HL-60/S4 (cell line): ENCODE results near the gene POLR3E.

ENCODE experiments used
- in situ Hi-C: fragments of 300-500 bp; cut with MboI; formaldehyde crosslinking; loops from 2 replicates; pipeline ENCODE4 v1.14.3; 2022; ENCODE audit warnings: low sequenced_read_pairs

The POLR3E gene, protein sequence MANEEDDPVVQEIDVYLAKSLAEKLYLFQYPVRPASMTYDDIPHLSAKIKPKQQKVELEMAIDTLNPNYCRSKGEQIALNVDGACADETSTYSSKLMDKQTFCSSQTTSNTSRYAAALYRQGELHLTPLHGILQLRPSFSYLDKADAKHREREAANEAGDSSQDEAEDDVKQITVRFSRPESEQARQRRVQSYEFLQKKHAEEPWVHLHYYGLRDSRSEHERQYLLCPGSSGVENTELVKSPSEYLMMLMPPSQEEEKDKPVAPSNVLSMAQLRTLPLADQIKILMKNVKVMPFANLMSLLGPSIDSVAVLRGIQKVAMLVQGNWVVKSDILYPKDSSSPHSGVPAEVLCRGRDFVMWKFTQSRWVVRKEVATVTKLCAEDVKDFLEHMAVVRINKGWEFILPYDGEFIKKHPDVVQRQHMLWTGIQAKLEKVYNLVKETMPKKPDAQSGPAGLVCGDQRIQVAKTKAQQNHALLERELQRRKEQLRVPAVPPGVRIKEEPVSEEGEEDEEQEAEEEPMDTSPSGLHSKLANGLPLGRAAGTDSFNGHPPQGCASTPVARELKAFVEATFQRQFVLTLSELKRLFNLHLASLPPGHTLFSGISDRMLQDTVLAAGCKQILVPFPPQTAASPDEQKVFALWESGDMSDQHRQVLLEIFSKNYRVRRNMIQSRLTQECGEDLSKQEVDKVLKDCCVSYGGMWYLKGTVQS

DNA sequence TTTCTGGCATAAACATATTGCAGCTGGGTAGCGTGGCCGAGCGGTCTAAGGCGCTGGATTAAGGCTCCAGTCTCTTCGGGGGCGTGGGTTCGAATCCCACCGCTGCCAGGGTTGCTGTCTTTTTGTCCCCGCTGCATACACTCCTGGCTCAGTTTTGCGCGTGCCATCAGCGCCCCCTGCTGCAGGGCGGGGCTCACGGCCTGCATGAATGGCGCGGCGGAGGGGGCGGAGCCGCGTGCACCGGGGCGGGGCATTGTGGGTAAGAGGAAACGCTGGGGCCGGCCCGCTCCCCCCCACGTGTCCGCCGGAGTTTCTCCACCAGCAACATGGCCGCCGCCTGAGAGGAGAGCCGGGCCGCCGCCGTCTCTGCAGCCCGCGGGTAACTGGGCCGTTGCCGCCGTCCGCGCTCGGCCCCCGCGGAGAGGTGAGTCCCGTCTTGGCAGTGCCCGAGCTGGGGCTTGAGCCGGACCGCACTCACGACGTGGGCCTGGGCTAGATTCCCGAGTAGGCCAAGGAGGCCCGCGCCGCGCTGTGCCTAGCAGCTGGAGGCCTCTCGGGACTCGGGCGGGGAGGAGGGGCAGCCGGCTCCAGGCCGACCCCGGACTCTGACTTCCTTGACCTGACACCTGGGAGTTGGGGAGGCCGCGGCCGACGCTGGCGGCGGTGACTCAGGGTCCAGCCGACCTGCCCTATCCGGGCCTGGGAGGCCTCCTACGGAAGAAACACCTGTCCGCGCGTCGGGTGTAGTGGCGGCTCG, at the start of gene POLR3E:
Gene POLR3E (plus strand): TSS at position 296 of the 757 bp plus-strand sequence. CDS start 5,560 bp downstream, outside the sequence.
- in situ Hi-C loops, result loop anchor here (5.0 to 10.0 kb wide), 2 partner anchors 95 to 292 kb away; partner anchors contain the start of genes MOSMO and PDZD9

DNA sequence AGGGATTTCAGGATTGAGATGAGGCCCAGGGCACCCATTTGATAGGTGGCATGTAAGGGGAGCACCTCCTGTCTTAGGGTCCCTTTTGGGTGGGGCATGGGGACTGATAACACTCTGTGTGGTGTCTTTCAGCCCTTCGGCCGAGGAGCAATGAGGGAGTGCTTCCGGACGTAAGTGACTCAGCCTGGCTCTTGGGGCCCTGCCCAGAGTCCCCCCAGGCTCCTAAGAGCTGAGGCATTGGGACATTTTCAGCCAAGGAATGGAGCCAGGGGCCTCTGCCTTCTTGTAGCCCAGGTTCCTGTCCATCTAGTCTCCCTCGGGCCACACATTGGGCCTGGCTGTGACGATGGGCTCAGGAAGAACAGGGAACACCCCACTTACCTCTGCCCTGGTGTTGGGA, 46.7 kb upstream of the POLR3E start:
- in situ Hi-C loops, result no loop called here

DNA sequence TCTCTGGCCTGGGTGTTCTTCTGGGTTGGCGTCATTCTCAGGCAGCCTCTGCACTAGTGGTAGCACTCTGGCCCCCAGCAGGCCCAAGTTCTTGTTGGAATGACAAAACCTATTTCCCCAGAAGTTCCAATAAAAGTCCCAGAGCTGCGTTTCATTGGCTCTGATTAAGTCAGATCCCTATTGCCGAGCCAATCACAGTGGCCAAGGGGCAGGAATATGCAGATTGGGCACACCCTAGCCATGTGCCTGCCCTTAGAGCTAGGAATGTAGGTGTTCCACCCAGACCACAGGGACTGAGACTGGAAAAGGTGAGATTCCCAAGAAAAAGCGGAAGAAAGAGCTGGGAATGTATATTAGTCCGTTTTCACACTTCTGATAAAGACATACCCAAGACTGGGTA, 44.9 kb upstream of the POLR3E start:
- in situ Hi-C loops, result no loop called here

DNA sequence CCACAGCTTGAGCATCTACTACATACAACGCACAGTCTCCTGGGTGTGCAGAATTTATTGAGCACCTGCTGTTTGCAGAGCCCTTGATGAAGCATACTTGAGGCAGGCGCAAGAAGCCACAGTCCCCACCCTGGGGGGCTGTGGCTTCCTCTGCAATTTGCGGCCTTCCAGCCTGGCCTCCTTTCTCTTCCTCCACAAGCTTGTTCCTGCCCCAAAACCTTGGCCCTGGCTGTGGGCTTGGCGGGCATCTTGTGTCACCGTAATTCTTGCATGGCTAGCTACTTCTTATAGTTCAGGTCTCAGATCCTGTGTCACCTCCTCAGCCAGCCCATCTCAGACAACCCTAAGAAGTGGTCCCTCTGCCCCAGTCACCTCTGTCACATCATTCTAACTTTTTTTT, 43.9 kb upstream of the POLR3E start:
- in situ Hi-C loops, result no loop called here

DNA sequence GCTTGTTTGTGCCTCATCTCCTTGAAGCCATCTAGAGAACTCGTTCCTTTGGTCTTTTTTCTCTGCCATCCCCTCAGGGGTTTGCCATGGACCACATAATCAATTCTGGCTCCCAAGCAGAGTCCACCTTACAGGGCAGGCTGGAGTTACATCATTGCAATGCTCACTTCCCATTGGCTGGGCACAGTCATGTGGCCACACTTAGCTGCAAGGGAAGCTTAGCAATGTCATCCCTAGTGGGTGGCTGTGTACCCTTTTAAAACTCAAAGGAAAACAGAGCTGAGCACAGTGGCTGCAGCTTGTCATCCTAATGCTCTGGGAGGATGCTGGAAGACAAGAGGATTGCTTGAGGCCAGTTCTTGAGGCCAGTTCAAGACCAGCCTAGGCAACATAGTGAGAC, 41.9 kb upstream of the POLR3E start:
- in situ Hi-C loops, result no loop called here

DNA sequence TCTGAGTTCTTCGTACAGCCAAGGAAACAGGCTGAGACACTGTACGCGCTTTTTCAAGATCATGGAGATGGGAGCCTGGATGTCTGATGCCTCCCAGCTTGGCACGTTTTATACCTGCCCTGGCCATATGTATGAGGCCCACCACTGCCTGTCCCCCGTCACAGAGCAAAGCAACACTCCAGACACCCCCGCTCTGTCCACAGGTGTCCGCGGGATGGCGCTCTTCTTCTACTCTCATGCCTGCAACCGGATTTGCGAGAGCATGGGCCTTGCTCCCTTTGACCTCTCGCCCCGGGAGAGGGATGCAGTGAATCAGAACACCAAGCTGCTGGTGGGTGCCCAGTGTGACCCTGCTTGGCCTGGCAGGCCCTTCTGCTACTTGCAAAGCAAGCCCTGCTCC, 39.8 kb upstream of the POLR3E start:
- in situ Hi-C loops, result no loop called here

DNA sequence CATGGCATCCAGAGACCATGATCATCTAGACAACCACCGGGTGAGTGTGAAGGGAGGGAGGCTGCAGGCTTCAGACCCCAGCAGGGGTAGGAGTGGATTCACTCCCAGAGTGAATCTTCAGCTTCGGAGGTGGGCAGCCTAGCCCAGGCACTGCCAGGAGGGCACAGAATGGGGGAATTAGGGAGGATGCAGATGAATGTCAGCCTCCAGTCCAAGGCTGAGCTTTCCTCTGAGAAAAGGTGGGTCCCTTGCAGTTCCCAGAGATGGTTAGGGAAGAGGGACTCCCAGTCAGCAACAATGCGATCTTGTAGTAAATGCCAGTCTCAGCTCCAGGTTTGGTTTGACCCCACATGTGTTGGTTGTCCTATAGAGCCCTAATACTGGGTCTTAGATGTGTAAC, 36.7 kb upstream of the POLR3E start:
- in situ Hi-C loops, result no loop called here

DNA sequence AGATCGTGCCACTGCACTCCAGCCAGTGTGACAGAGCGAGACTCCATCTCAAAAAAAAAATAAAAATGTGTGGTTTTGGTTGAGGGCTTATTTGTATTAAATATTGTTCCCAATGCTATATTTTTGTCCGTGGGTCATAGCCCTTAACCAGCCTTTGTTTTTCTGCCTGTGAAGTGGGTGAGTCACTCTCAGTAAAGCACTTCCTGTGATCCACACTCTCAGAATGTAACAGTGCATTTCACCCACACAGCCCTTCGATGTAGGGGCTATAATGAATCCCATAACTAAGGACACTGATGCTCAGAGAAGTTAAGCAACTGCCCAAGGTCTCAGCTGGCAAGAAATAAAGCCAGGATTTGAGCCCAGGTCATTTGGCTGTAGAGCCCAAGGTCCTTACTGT, 34.7 kb upstream of the POLR3E start:
- in situ Hi-C loops, result no loop called here

DNA sequence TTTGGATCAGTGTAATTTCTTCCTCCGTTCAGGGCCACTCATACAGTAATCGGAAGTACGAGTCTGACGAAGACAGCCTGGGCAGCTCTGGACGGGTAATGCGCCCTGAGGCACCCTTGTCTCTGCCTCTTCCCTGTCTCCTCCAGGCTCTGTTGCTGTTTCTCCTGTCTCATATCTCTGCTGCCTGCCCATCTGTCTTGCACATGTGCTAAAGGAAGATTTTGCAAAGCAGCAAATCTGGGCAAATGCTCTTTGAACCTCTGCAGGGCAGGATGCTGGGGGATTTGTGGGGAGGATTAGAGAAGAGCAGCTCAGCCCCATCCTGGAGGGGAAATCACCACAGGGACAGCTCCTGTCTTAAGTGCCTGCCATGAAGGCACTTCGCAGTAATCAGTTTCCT, 32.4 kb upstream of the POLR3E start:
- in situ Hi-C loops, result no loop called here

DNA sequence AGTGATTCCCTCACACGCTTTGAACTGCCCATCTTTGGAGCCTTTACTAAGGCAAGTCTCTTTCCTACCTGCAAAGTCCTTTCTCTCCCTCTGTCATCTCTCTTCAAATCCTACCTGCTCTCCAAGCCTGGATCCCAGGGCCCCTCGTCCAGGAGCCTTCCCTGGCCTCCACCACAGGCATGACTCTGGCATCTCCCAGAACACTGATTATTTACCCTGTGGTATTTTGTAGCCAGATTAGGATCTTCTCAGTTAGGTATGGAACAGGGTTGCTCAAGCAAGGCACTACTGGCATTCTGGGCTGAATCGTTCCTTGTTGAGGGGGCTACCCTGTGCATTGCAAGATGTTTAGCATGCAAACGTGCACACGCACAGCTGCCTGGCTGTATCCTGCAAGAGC, 31.9 kb upstream of the POLR3E start:
- in situ Hi-C loops, result no loop called here

DNA sequence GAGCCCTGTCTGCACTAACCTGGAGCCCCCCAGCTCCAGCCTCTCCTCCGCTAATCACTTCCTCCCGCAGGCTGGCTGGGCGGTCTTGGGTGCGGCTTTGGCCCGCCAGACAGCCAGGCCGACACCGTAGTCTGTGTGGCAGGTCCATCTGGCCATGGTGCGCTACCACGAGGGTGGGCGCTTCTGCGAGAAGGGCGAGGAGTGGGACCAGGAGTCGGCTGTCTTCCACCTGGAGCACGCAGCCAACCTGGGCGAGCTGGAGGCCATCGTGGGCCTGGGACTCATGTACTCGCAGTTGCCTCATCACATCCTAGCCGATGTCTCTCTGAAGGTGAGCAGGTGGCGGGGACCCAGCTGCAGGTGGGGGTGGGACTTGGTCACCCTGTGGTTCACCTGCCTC, 30.7 kb upstream of the POLR3E start:
- in situ Hi-C loops, result no loop called here

DNA sequence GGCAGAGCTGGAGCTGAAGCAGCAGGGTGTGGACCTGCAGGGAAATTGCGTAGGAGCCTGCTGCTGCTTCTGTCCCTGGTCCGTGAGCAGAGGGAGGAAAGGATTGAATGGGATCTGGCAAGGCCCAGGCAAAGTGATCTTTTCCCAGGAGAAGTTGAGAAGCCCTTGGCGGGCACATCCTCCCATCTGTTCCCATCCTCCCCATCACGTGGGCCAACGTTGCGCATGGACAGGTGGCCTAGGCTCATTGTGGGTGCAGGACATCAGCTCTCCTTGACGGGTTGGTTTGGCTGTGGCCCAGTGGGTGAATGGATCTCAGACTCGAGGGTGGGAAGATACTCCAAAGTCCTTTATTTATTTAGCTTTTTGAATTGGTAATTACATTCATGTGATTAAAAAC, 29.4 kb upstream of the POLR3E start:
- in situ Hi-C loops, result no loop called here

DNA sequence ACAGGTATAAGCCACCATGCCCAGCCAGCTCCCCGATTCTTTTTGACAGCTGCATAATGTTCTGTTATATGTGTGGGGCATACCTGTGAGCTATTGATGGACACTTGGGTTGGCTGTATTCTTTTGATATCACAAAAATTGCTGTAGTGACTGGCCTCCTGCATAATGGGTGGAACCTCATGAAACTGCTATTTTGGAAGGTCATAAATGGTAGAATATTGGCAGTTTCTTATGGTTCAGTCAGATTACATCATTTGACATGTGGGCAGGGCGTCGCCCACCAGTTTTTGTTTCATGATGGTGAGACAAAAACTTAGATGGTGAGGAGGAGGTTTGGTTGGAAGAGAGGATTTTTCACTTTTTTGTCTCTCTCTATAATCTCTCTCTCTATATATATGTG, 26.7 kb upstream of the POLR3E start:
- in situ Hi-C loops, result no loop called here

DNA sequence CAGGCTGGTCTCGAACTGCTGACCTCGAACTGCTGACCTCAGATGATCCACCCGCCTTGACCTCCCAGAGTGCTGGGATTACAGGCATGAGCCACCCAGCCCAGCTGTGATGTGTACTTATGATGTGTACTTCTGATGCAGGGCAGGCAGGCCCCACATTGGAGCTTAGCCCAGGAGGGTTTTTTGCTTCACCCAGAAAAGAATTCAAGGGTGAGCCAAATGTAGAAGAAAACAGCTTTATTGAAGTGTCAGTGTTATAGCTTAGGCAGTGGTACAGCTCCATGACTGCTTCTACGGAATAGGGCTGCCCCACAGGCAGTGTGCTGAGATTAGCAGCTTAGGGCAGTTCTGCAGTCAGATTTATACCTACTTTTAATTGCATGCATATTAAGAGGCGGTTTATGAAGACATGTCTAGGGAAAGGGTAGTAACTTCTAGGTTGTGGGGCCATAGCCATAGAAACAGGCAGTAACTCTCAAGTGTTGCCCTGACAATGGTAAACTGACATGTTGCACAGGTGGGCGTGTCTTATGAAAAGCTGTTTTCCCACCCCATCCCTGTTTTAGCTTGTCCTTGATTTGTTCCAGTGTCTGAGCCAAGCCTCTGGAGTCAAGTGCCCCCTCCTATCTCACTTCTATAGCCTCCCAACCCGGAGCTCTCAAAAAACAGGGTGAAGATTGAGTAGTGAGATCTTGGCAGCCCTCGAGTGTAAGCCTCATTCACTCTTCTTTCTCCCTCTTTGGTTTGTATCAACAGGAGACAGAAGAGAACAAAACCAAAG, 24.1 kb upstream of the POLR3E start:
- in situ Hi-C loops, result no loop called here

DNA sequence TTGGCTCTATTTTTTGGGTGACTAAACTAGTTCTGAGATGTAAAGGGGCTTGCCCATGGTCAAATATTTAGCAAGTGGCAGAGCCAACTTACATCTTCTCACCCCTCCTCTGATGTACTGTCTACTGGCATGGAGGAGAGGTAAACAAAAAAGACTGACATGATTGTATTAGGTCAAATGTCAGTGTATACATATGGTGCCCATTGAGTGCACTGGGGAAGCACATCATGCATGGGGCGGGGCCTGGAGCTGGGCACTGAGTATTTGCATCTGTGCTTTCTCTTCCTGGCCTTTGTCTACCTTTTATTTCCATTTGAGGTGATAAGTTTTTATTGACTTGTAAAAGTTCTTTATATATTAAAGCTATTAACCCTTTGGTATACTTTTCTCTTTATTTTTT, 22.3 kb upstream of the POLR3E start:
- in situ Hi-C loops, result no loop called here

DNA sequence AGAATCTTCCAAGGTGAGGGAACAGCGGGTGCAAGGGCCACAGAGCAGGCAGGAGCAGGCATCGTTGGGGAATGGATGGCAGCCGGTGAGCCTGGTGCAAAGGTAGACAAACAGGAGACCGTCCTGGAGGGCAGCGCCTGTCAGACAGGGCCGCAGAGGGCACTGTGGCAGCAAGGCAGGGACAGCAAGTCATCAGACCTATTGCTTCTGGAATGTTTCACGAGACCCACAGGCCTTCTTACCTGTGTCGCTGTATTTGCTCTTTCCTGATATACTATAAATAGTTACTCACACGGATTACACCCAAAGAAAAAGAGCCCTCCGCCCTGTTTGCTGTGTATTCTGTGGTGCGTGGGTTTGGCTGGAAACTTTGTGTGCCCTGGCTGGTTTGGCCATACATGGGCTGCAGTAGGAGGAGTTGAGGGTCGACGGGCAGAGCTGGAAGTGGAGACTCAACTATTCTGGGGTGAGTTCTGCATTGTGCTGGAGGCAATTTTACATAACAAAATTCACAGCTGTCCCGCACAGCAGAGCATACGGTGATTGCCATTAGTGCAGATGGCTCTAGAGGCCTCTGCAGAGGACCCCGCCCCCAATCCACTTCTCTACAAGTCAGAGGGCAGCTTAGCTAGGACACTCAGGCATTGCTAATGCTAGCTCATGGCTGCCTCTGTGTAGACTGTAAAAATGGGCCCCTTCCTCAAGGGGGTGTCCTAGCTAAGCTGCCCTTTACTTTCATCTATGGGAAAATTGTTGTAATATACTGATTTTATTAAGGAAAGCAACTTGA, 18.6 kb upstream of the POLR3E start:
- in situ Hi-C loops, result no loop called here

DNA sequence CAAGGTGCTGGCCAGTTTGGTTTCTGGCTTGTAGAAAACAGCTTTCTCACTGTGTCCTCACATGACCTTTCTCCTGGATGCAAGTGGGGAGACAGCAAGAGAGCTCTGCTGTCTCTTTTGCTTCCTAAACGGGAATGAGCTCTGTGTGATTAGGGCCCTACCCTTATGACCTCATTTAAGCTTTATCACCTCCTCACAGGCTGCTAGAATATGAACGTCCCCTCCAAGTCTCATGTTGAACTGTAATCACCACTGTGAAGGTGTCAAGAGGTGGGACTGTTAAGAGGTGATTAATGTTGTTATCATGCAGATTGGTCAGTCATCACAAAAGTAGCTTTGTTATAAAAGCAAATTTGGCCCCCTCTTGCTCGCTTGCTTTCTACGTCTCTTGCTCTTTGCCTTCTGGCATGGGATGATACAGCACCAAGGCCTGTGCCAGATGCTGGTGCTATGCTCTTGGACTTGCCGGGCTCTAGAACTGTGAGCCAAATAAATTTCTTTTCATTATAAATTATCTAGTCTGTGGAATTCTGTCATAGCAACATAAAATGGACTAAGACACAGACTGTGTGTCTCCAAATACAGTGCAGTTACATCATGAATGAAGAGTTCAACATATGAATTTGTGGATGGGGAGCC, 14.8 kb upstream of the POLR3E start:
- in situ Hi-C loops, result no loop called here

DNA sequence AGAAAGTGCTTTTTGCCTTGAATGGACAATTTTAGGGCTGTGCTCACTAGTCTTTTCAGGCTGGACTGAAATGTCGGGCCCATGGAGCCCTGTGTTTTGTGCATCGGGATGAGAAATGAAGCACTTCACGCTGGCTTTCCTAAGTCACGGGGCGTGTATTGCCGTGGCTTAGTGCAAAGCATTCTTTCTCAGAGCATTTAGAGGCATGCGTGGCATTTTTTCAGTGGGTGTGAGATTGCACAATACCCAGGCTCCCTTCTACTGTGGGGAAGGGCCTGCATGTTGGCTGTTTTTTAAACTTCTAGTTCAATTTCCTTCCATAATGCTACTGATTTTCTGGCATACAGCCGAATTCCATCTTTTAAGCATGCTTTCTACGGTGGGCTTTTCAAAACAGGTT, 12.6 kb upstream of the POLR3E start:
- in situ Hi-C loops, result no loop called here

DNA sequence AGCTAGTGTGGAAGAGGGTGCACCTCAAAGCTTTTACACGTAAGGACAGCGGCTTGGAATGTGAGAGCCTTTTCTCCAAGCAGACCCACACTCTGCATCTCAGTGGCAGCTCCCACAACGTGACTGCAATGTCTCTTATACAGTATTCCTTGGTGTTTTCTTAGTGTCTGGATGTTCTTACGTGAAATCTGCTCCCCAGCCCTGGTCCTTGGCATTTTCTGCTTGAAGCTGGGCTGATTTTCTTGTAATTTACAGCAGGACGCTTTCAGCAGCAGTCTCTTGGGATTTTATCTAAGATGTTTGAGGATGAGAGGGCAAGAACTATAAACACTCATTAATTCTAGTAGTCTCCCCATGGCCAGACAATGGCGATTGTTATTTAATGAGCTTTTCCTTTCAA, 12.1 kb upstream of the POLR3E start:
- in situ Hi-C loops, result no loop called here

DNA sequence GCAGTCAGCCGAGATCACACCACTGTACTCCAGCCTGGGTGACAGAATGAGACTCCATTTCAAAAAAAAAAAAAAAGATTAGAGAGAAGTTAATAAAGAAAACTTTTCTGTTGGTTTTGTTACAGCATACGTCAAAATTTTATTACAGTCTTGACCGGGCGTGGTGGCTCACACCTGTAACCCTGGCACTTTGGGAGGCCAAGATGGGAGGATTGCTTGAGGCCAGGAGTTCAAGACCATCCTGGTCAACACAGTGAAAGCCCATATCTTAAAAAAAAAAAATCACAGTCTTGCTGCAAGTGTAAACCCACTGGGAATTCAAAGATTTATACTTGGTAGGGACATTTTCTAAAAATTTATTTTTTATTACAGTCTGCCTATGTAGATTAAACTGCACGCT, 6.2 kb upstream of the POLR3E start:
- in situ Hi-C loops, result loop anchor here (10.0 kb wide), 1 partner anchor 286 kb away; the partner anchor contains the start of genes MOSMO and PDZD9
